K562 (cell line): Measurements from ENCODE around the gene SETDB2. TPM values are rescaled to one million over a fixed set of nuclear protein-coding genes. Genes with fewer than 3 reads are reported as not detected.

Experiments
- CBX3 ChIP-seq, 2 experiments: IDR thresholded peaks; 1 replicate in 1 of 2; 2 replicates in 1 of 2; pipeline ENCODE4 v1.6.1; 2012; ENCODE audit warnings: inconsistent platforms in 2 of 2, low read length in 2 of 2, borderline replicate concordance in 1 of 2, control low read depth in 1 of 2
- CTBP1 ChIP-seq: fragments of 450-650 bp; IDR thresholded peaks from 2 replicates; pipeline ENCODE4 v1.6.1; 2016; ENCODE audit warnings: borderline replicate concordance
- DACH1 ChIP-seq: fragments of 450-650 bp; IDR thresholded peaks from 2 replicates; pipeline ENCODE4 v1.6.1; 2018; ENCODE audit not compliant: partially characterized antibody
- E2F4 ChIP-seq: sonication (generic); formaldehyde crosslinking; IDR thresholded peaks from 2 replicates; pipeline ENCODE4 v1.8.0; 2022; ENCODE audit warnings: mild to moderate bottlenecking, low read depth, missing genetic modification reagents
- ELF2 ChIP-seq: fragments of 250-450 bp; sonication (Bioruptor Pico); IDR thresholded peaks from 2 replicates; pipeline ENCODE4 v1.5.0; 2021; ENCODE audit warnings: mild to moderate bottlenecking
- ELK3 ChIP-seq: fragments of 450-650 bp; formaldehyde crosslinking; IDR thresholded peaks from 2 replicates; pipeline ENCODE4 v1.4.0; 2020; ENCODE audit warnings: mild to moderate bottlenecking
- FOXJ2 ChIP-seq: fragments of 200-800 bp; sonication (Bioruptor generic); IDR thresholded peaks from 2 replicates; pipeline ENCODE4 v1.6.1; 2016; ENCODE audit warnings: missing genetic modification characterization, missing compliant biosample characterization
- FOXK1 ChIP-seq: sonication (generic); formaldehyde crosslinking; IDR thresholded peaks from 2 replicates; pipeline ENCODE4 v1.8.0; 2022; ENCODE audit warnings: missing genetic modification reagents, mild to moderate bottlenecking, borderline replicate concordance
- FOXO4 ChIP-seq: fragments of 450-650 bp; formaldehyde crosslinking; IDR thresholded peaks from 2 replicates; pipeline ENCODE4 v1.4.0; 2020; ENCODE audit warnings: mild to moderate bottlenecking, moderate library complexity
- FOXP4 ChIP-seq: sonication (generic); formaldehyde crosslinking; IDR thresholded peaks from 2 replicates; pipeline ENCODE4 v1.8.0; 2022; ENCODE audit warnings: mild to moderate bottlenecking, missing genetic modification reagents, borderline replicate concordance
- GABPA ChIP-seq: fragments of 200-800 bp; sonication (Bioruptor generic); conservative IDR thresholded peaks from 2 replicates; pipeline ENCODE4 v1.6.1; 2016; ENCODE audit warnings: low read depth, missing genetic modification characterization, missing compliant biosample characterization
- HNRNPUL1 ChIP-seq: fragments of 200-400 bp; formaldehyde crosslinking; IDR thresholded peaks from 2 replicates; pipeline ENCODE4 v1.6.1; 2017; ENCODE audit warnings: low read length
- LCOR ChIP-seq: sonication (generic); formaldehyde crosslinking; IDR thresholded peaks from 2 replicates; pipeline ENCODE4 v1.8.0; 2022; ENCODE audit warnings: mild to moderate bottlenecking, missing genetic modification reagents
- MAFK ChIP-seq: IDR thresholded peaks from 2 replicates; pipeline ENCODE4 v1.6.1; 2011; ENCODE audit warnings: low read length, improper control_type of control experiment
- MCM7 ChIP-seq, 2 experiments: fragments of 450-650 bp; IDR thresholded peaks; 2 replicates each; pipeline ENCODE4 v1.6.1; 2016 to 2018
- RFX1 ChIP-seq: fragments of 450-650 bp; IDR thresholded peaks from 2 replicates; pipeline ENCODE4 v1.6.1; 2016; ENCODE audit warnings: mild to moderate bottlenecking, moderate library complexity
- SOX6 ChIP-seq: fragments of 450-650 bp; IDR thresholded peaks from 2 replicates; pipeline ENCODE4 v1.6.1; 2014; ENCODE audit warnings: mild to moderate bottlenecking
- SP1 ChIP-seq: sonication (generic); formaldehyde crosslinking; IDR thresholded peaks from 2 replicates; pipeline ENCODE4 v1.8.1; 2022; ENCODE audit warnings: mild to moderate bottlenecking, missing genetic modification reagents
- TAF15 ChIP-seq: fragments of 200-400 bp; formaldehyde crosslinking; IDR thresholded peaks from 2 replicates; pipeline ENCODE4 v1.6.1; 2017; ENCODE audit warnings: mild to moderate bottlenecking, low read depth, low read length, moderate library complexity
- ZNF174 ChIP-seq: fragments of 250-450 bp; sonication (Bioruptor Pico); IDR thresholded peaks from 2 replicates; pipeline ENCODE4 v1.4.0; 2020; ENCODE audit warnings: mild to moderate bottlenecking
- ZNF408 ChIP-seq: fragments of 250-450 bp; sonication (Bioruptor Pico); IDR thresholded peaks from 2 replicates; pipeline ENCODE4 v1.4.0; 2020; ENCODE audit warnings: low read depth, mild to moderate bottlenecking, moderate library complexity
- polyA plus RNA-seq, 8 experiments: library from polyadenylated mRNA; depleted of rRNA in 4 of 8; stranded (reverse) in 5 of 8; unstranded in 3 of 8; fragments of >200 nt; fragmentation: Nextera tagmentation in 2 of 8; fragmentation: Illumina TruSeq in 1 of 8; extraction: Ambion mirVana in 2 of 8; extraction: Trizol in 1 of 8; gene quantifications; 2 replicates each; pipeline versions ENCODE4 v1.2.1 to v1.2.3, GENCODE V29; 2011 to 2014; ENCODE audit warnings: inconsistent platforms in 1 of 8, missing spikeins in 1 of 8
- total RNA-seq, 7 experiments: library from RNA; depleted of rRNA in 6 of 7; stranded (reverse); fragments of >200 nt in 6 of 7; fragmentation: Illumina TruSeq in 2 of 7; extraction: Trizol in 2 of 7; gene quantifications; 2 replicates each; pipeline versions ENCODE4 v1.2.1 to v1.2.3, GENCODE V29; 2011 to 2021; ENCODE audit warnings: low replicate concordance in 1 of 7

The SETDB2 gene
- total and polyA plus RNA-seq, 9 of the 15 experiments (the other 6 are each of a cell fraction or from before 2014, with no cell fraction given) = 1.0 to 9.0 (median 6.1) TPM

- TF ChIP-seq TAF15 = peak; percentile 55; the same call in 1 of the 2 replicates
- no peak for TF ChIP-seq SOX6
- no peak for TF ChIP-seq FOXP4 (CRISPR knock-in tag)
- TF ChIP-seq RFX1 = no peak
- TF ChIP-seq DACH1 = peak; percentile 75
- no peak for TF ChIP-seq FOXO4 (CRISPR knock-in tag)
- peak; percentile 88 for TF ChIP-seq SP1 (CRISPR knock-in tag)
- no peak for TF ChIP-seq HNRNPUL1
- peak; percentile 78; the same call in 1 of the 2 replicates for TF ChIP-seq FOXK1 (CRISPR knock-in tag)
- TF ChIP-seq GABPA (tag) = peak; percentile 89
- peak; percentile 55; the same call in 1 of the 2 replicates for TF ChIP-seq FOXJ2 (tag)
- no peak for TF ChIP-seq E2F4 (CRISPR knock-in tag)
- no peak for TF ChIP-seq ELF2 (CRISPR knock-in tag)
- no peak for TF ChIP-seq MCM7 (IDR thresholded peaks at IDR 0.05)
- no peak for TF ChIP-seq ELK3 (CRISPR knock-in tag)
- no peak for TF ChIP-seq ZNF408 (CRISPR knock-in tag)
- peak; percentile 66; the same call in 1 of the 2 replicates for TF ChIP-seq LCOR (CRISPR knock-in tag)
- peak; percentile 78 for TF ChIP-seq CTBP1
- 0 out of 3 replicates have a peak, but pooled peaks of 1 of the 2 experiments have one; percentile 25 for TF ChIP-seq CBX3 (IDR thresholded peaks at IDR 0.05; ENCODE audit: borderline replicate concordance in 1 of 2, low read length in 2 of 2)
- TF ChIP-seq MAFK = no peak; the same call in 1 of the 2 replicates
- no peak for TF ChIP-seq ZNF174 (CRISPR knock-in tag)
Measured at GRCh38 chr13:49443704-49444523, at the start of gene SETDB2, which contains the start of gene CAB39L (continued).
